Nephron progenitor cell (in vitro differentiated cells): ENCODE data around the gene BCL6.

Experiments
- DNase-seq: peaks from one replicate; pipeline ENCODE4 v3.0.0; 2021
- H3K27ac Mint-ChIP-seq: 2 replicates; pipeline ENCODE4 v1.8.0; 2021; ENCODE audit warnings: mild to moderate bottlenecking, moderate library complexity, mixed read lengths
- H3K27me3 Mint-ChIP-seq: 2 replicates; pipeline ENCODE4 v1.8.0; 2021; ENCODE audit warnings: mild to moderate bottlenecking, low read depth, mixed read lengths; ENCODE audit not compliant: poor library complexity
- H3K36me3 Mint-ChIP-seq: 2 replicates; pipeline ENCODE4 v1.8.0; 2021; ENCODE audit warnings: low read depth, mixed read lengths
- H3K4me1 Mint-ChIP-seq: 2 replicates; pipeline ENCODE4 v1.8.0; 2021; ENCODE audit warnings: mixed read lengths
- H3K4me3 Mint-ChIP-seq: 2 replicates; pipeline ENCODE4 v1.8.0; 2021; ENCODE audit warnings: mild to moderate bottlenecking, moderate library complexity, mixed read lengths
- H3K9me3 Mint-ChIP-seq: 2 replicates; pipeline ENCODE4 v1.8.0; 2021; ENCODE audit warnings: mild to moderate bottlenecking, moderate library complexity, mixed read lengths
- CTCF ChIP-seq: fragments of 200-600 bp; sonication (generic); IDR thresholded peaks from 2 replicates; pipeline ENCODE4 v1.5.0; 2021; ENCODE audit warnings: antibody characterized with exemption

BCL6 gene

GRCh38 chr3:187737006-187737367 is 8.3 kb downstream of the BCL6 start:
- H3K27ac Mint-ChIP-seq: no peak overlapping the region
- no peak for DNase-seq
- H3K9me3 Mint-ChIP-seq: no peaks in the 10 kb centered on the region
- H3K4me3 Mint-ChIP-seq: peak overlapping the region; percentile 99
- peaks cover 6% of the 10 kb centered on the region for H3K36me3 Mint-ChIP-seq
- H3K27me3 Mint-ChIP-seq: peaks cover 19% of the 10 kb centered on the region
- TF ChIP-seq CTCF: no peak
- H3K4me1 Mint-ChIP-seq: peaks cover 53% of the 10 kb centered on the region

GRCh38 chr3:187736418-187736871 is 8.8 kb downstream of the BCL6 start:
- Mint-ChIP-seq H3K36me3 (peaks cover 10% of the 10 kb centered on the region), H3K9me3 (no peaks in the 10 kb centered on the region), H3K27me3 (peaks cover 18% of the 10 kb centered on the region), H3K4me1 (peaks cover 47% of the 10 kb centered on the region), H3K27ac (no peak overlapping the region), H3K4me3 (peak overlapping the region; percentile 99)
- TF ChIP-seq CTCF: no peak
- no peak for DNase-seq

- DNase-seq: no peak
- Mint-ChIP-seq H3K36me3 (peaks cover 15% of the 10 kb centered on the region), H3K27me3 (peaks cover 14% of the 10 kb centered on the region), H3K27ac (no peak overlapping the region), H3K4me1 (peaks cover 41% of the 10 kb centered on the region), H3K4me3 (no peak overlapping the region), H3K9me3 (no peaks in the 10 kb centered on the region)
- no peak for TF ChIP-seq CTCF
Observed at GRCh38 chr3:187735837-187736236, 9.4 kb downstream of the BCL6 start.

- no peak for DNase-seq
- Mint-ChIP-seq H3K27ac (no peak overlapping the region), H3K4me3 (no peak overlapping the region), H3K27me3 (peaks cover 11% of the 10 kb centered on the region), H3K4me1 (peaks cover 37% of the 10 kb centered on the region), H3K36me3 (peaks cover 15% of the 10 kb centered on the region), H3K9me3 (no peaks in the 10 kb centered on the region)
- TF ChIP-seq CTCF: no peak
Observed at GRCh38 chr3:187735383-187735782, 9.9 kb downstream of the BCL6 start.

- Mint-ChIP-seq H3K27me3 (peaks cover 11% of the 10 kb centered on the region), H3K4me3 (no peak overlapping the region), H3K4me1 (peaks cover 32% of the 10 kb centered on the region), H3K27ac (no peak overlapping the region), H3K9me3 (no peaks in the 10 kb centered on the region), H3K36me3 (peaks cover 15% of the 10 kb centered on the region)
- TF ChIP-seq CTCF: no peak
- no peak for DNase-seq
Observed at GRCh38 chr3:187734841-187735240, 10.4 kb downstream of the BCL6 start.

GRCh38 chr3:187733371-187733770 is 11.9 kb downstream of the BCL6 start:
- Mint-ChIP-seq H3K4me3 (no peak overlapping the region), H3K36me3 (peaks cover 26% of the 10 kb centered on the region), H3K27ac (no peak overlapping the region), H3K27me3 (peaks cover 11% of the 10 kb centered on the region), H3K4me1 (peaks cover 32% of the 10 kb centered on the region), H3K9me3 (no peaks in the 10 kb centered on the region)
- no peak for DNase-seq
- TF ChIP-seq CTCF: no peak
